Measurements from ENCODE around the gene PFDN1.

PFDN1 gene

GRCh38 chr5:140261403-140262171 is 41.3 kb downstream of the PFDN1 start:
- DNase-seq (ENCODE audit: low read depth in 2 of 2, low spot score in 1 of 2), result no peak

- no peak for DNase-seq (ENCODE audit: low read depth in 2 of 2, low spot score in 1 of 2)
Measured at GRCh38 chr5:140260089-140260656, 42.7 kb downstream of the PFDN1 start.

- DNase-seq (ENCODE audit: low read depth in 2 of 2, low spot score in 1 of 2), result no peak
Measured at GRCh38 chr5:140259500-140259899, 43.4 kb downstream of the PFDN1 start.

DNA sequence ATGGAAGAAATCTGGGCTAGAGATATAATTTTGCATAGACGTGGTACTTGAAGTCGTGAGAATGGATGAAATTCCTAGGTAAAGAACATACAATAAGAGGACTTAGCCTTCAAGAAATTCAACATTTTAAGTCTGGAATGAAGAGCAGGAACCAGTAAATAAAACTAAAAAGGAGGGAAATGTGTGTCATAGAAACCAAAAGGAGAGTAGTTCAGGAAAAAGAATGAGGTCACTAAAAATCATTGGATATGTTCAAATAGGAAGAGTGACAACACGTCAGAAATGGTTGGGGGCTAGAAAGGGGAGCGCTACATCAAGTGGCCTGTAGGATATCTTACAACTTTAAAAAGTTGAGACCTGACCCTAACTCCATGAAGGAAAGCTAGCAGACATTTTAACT is 44.0 kb downstream of the PFDN1 start:
- DNase-seq (ENCODE audit: low read depth in 2 of 2, low spot score in 1 of 2), result no peak

DNA sequence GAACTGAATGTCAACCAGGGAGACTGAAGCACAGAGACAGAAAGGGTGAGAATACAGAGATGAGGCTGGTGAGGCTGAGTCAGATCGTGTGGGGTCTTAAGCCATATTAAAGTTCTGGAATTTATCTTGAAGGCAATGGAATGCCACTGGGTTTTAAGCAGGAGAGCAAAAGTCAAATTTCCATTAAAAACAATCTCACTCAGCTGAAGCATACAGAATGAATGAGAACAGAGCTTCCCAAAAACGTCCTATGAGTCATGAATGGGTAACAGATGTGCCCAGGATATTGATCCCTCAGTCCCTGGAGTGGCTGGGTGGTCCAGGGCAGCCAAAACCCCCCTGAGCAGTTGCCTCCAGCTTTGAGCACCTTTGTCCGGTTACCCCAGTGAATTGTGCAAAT is 44.9 kb downstream of the PFDN1 start:
- DNase-seq (ENCODE audit: low read depth in 2 of 2, low spot score in 1 of 2), result no peak

DNA sequence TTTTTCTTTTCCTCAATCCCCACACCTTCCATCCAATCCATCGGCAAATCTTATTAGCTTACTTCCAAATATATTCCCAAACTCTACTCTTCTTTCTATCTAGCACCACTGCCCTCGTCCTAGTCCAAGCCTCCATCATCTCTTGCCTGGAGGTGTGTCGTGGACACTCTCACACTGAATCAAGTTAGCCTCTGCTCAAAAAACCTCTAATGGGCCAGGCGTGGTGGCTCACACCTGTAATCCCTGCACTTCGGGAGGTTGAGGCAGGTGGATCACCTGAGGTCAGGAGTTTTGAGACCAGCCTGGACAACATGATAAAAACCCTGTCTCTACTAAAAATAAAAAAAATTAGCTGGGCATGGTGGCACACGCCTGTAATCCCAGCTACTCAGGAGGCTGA is 46.2 kb downstream of the PFDN1 start:
- no peak for DNase-seq (ENCODE audit: low read depth in 2 of 2, low spot score in 1 of 2)

DNA sequence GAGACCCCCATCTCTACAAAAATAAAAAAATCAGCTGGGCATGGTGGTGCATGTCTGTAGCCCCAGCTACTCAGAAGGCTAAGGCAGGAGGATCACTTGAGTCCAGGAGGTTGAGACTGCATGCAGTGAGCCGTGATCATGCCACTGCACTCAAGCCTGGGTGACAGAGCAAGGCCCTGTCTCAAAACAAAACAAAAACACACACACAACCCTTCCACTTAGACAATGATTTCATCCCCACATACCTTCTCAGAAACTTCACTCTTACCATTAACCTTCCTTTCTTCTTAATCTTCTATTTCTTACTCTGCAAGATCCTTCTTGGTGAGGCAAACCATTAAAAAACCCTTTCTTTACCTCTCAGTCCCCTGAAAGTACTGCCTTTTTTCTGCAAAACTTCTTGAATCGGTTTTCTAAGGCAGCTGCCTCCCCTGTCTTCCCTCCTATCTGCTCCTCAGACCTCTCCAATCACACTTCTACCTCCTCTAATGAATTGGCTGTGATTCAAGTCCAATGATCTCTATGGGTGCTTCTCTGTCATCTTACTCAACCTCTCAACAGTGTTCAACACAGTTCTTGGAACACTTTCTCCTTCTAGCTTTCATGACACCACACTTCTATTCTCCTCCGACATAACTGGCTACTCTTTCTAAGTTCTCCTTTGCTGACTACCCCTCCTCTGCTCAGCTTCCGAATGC is 47.3 kb downstream of the PFDN1 start:
- no peak for DNase-seq (ENCODE audit: low read depth in 2 of 2, low spot score in 1 of 2)

DNA sequence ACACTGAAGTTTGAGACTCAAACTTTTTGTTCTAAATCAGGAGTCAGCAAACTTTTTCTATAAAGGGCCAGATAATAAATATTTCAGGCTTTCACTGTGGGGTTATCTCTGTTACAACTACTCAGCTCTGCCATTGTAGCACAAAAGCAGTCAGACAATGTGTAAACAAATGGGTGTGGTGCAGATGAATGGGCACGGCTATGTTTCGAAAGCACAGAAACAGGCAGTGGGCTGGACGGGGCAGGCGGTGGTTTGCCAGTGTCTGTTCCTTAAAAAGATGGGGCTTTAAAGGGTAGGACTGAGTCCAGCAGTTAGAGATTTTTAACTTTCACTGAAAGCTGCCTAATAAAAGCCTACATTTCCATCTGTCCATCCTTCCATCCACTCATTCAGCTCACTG is 48.9 kb downstream of the PFDN1 start:
- no peak for DNase-seq (ENCODE audit: low read depth in 2 of 2, low spot score in 1 of 2)

- no peak for DNase-seq (ENCODE audit: low read depth in 2 of 2, low spot score in 1 of 2)
Measured at GRCh38 chr5:140252470-140253126, 50.3 kb downstream of the PFDN1 start.

DNA sequence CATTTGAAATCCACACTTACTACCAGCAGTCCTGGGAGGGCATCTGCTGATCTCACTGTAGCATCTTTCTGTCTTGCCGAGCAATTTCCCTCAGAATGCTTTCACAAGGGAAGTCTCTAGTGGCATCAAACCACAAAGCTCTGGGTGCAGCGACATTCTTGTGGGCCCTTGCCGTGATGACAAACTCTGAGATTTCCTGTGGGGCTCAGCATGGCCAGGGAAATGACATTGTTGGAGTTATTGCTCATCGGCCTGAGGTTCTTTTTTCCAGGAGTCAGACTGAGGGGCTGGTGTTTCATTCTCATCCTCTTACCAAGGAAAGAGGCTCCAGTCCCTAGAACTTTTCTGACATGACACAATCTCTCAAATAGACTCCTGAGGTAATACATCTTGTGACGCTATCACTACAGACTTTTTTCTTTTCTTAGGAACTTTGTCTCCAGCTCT is 51.4 kb downstream of the PFDN1 start:
- peak in 1 of 2 donors; percentile 5 for DNase-seq (ENCODE audit: low read depth in 2 of 2, low spot score in 1 of 2)

DNA sequence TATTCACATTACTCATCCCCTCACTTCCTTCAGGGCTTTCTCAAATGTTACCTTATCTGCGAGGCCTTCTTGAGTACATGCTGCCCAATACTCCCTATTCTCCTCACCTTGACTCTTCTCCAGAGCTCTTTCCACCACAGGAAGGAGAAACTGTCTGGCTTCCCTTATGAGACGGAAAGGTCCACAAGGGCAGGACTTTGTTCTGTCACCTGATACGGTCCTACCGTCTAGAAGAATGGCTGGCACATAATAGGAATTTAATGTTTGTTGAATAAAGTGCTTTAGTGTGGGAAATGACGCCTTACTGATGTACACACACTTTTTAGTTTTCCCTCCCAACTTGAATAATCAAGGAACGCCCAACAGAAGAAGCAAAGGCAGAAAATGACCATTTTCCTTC is 52.5 kb downstream of the PFDN1 start:
- DNase-seq (ENCODE audit: low read depth in 2 of 2, low spot score in 1 of 2), result no peak

DNA sequence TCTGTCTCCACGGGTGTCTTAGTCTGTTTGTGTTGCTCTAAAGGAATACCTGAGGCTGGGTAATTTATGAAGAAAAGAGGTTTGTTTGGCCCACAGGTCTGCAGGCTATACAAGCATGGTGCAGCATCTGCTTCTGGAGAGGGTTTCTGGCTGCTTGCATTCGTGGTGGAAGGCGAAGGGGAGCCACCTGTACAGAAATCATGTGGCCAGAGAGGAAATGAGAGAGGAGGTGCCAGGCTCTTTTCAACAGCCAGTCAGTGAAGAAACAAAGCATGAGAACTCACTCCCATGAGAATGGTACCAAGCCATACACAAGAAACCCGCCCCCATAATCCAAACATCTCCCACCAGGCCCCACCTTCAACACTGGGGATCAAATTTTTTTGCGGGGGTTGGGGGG is 53.4 kb downstream of the PFDN1 start:
- no peak for DNase-seq (ENCODE audit: low read depth in 2 of 2, low spot score in 1 of 2)

GRCh38 chr5:140248414-140248813 is 54.5 kb downstream of the PFDN1 start:
- no peak for DNase-seq (ENCODE audit: low read depth in 2 of 2, low spot score in 1 of 2)

DNA sequence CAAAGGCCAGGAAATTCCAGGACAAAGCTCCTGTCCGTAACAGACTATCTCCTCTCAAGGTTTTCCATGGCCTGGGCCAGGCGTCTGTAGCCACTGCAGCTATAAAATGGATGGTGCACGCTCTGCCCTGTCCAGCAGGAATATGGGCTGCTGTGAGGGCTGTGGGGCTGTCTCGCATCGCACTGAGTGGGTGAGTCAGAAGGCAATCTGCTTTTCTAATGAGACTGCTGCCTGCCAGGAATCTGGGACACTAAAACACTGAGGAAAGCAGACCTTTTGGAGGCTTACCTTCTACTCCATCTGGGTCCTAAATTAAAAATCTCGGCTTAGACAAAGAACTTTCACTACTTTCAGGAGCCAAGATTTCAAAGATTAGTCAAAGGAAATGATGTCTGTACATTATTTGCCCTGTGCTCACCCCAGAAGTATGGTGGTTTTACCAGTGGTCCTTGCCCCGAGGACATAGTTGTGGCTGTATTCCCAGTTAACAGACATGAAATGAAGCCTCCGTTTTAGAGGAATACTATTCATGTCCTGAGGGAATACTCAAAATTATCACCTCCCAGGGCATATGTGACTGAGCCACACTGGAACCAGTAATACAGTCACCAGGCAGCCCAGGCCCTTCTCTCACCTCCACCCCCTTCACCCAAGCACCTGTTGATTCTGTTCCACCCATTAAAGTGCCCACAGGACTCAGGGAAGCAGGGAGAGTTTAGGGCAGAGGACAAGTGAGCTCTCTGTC is 56.4 kb downstream of the PFDN1 start:
- no peak for DNase-seq (ENCODE audit: low read depth in 2 of 2, low spot score in 1 of 2)

- DNase-seq (ENCODE audit: low read depth in 2 of 2, low spot score in 1 of 2), result no peak
Measured at GRCh38 chr5:140245926-140246325, 57.0 kb downstream of the PFDN1 start.

DNA sequence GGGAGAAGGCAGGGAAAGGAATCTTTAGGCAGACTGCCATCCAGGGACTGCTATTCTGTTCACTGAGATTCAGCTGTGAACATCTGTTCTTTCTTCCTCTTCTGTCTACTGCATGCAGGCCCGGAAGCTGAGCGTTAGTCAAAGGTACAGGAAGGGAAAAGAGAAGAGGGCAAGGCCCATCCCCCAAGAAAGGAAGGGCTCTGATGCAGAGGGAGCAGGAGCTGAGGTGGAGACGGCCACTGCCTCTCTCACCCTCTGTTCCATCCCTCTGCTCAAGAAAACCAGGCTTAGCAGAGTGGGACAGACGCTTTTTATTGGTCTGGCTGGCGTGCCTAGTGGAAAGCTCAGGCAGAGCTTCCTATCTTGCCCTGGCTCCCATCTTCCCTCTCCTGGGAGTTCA is 57.6 kb downstream of the PFDN1 start:
- no peak for DNase-seq (ENCODE audit: low read depth in 2 of 2, low spot score in 1 of 2)

GRCh38 chr5:140244525-140245025 is 58.3 kb downstream of the PFDN1 start:
- peak; percentile 40 to 42 for DNase-seq (ENCODE audit: low read depth in 2 of 2, low spot score in 1 of 2)

DNA sequence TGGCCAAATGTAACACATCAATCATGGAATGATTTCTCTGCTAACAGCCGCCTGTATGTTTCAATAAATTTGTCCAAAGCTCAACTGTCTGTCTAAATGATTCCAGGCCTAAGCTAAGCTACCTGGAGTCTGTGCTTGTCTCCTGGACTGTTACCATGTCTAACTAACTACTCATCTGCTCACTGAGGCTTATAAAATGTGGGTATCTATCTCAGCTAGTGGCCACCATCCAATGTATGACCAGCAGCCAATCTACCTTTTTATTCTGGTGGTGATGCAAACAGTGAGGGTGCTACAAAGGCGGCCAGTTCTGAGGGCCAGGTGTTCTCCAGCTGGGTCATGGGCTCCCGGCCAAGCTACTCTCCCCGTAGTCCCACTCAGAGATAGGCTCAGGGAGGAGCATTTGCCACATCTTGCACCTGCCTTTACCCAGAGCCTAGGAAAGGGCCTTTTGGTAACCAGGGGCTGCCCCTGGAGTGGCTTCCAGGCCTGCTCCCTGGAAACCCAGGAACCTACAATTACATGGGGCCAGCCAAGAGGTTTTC is 59.1 kb downstream of the PFDN1 start:
- DNase-seq (ENCODE audit: low read depth in 2 of 2, low spot score in 1 of 2), result no peak

- DNase-seq (ENCODE audit: low read depth in 2 of 2, low spot score in 1 of 2), result no peak
Measured at GRCh38 chr5:140242890-140243585, 59.9 kb downstream of the PFDN1 start.

- DNase-seq (ENCODE audit: low read depth in 2 of 2, low spot score in 1 of 2), result no peak
Measured at GRCh38 chr5:140242099-140242498, 60.8 kb downstream of the PFDN1 start.
